ENCODE data around the gene TIGAR.

DNA sequence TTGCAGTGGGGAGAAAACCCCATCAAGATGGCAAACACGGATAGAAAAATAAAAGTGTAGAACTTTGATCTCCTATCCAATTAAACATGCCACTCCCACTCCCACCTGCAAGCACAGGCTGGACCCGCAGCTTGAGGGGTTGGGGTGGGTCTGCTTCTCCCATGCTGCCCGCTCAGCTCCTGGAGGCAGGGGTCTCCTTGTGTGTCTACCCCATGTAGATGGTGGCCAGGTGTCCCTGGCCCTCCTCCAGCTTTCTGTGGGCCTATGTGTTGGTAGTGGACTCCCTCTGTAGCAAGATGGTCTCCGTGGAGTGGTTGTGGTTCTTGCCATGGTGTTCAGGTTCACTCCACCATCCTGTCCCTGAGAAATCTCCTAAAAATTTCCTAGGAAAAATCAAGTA lies 82.0 kb downstream of the TIGAR start:
- TF ChIP-seq, protein P1, sequence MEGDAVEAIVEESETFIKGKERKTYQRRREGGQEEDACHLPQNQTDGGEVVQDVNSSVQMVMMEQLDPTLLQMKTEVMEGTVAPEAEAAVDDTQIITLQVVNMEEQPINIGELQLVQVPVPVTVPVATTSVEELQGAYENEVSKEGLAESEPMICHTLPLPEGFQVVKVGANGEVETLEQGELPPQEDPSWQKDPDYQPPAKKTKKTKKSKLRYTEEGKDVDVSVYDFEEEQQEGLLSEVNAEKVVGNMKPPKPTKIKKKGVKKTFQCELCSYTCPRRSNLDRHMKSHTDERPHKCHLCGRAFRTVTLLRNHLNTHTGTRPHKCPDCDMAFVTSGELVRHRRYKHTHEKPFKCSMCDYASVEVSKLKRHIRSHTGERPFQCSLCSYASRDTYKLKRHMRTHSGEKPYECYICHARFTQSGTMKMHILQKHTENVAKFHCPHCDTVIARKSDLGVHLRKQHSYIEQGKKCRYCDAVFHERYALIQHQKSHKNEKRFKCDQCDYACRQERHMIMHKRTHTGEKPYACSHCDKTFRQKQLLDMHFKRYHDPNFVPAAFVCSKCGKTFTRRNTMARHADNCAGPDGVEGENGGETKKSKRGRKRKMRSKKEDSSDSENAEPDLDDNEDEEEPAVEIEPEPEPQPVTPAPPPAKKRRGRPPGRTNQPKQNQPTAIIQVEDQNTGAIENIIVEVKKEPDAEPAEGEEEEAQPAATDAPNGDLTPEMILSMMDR (IDR thresholded peaks at IDR 0.05) = no peak
- TF ChIP-seq EZH2 (IDR thresholded peaks at IDR 0.05; ENCODE audit: borderline replicate concordance, insufficient read depth, low read depth, low read length, poor library complexity, severe bottlenecking) = no peak
